A549 treated with AZD9567 at 1 μM for 4 hours (cell line): ENCODE data around the gene MTNR1B. TPM values are rescaled to one million over a fixed set of nuclear protein-coding genes. Genes with fewer than 3 reads are reported as not detected.

ENCODE experiments used
- total RNA-seq: library from RNA; stranded (reverse); fragments of 200-300 nt; extraction: Qiagen RNA extraction; gene quantifications from 5 replicates; pipeline ENCODE4 v1.2.3, GENCODE V29; 2022; ENCODE audit not compliant: insufficient read depth

Gene MTNR1B
- not detected in 5 replicates for total RNA-seq

GRCh38 chr11:92969634-92970347 lies at the start of gene MTNR1B:
MTNR1B (plus strand) TSS chr11:92969651; CDS start chr11:92969726, 75 bp downstream.

Other genes with a start within 250 kb of the MTNR1B start
- 12.0 to 17.1 TPM (median 15.2 TPM) in 5 replicates for gene SLC36A4, start 228.3 kb downstream of the MTNR1B start, total RNA-seq